NCI-H226 (cell line): ENCODE results near the gene DSTYK.
"Not testable (repeated sequence)": the region's sequence is repeated elsewhere in the genome, so short reads cannot be mapped to it uniquely, and the experiment has no call there.

Source experiments
- DNase-seq: peaks from one replicate; pipeline ENCODE4 v3.0.0-alpha.2; 2015

Gene DSTYK

DNA sequence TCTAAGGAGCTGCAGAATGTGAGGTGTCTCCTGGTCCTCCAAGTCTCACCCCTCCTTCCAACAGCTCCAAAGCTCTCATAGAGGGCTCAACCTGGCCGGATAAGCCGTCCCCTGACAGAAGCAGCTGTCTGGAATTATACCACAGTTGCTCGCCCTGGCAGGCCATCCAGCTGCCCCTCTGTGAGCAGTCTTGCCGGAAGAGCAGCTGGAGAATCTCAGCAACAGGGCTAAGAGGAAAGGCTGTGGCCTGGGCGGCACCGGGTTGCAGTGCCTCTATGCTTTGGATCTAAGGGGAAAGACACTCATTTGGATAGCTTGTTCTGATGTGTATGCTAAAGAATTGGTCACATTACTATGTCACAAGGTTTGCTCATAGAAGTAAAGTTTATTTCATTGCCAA is 28.6 kb upstream of the DSTYK start:
- no peak for DNase-seq

DNA sequence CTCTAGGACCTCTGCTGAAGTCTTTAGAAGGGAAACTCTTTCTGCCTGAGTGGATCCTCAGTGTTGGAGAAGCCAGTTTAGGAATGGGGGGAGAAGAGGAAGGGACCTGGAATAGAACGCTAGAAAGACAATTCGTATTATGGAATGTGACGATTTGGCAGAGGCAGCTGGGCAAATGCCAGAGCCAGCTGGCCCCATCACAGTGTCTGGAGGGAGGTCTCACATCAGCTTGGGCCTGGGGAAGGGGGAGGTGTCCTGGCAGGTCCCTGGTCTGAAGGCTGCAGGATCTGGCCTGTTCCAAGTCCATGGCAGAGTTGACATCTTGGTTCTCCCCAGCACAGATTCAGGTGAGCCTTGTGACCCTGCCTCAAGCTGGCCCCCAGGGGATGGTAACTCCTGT is 27.6 kb upstream of the DSTYK start:
- no peak for DNase-seq

DNA sequence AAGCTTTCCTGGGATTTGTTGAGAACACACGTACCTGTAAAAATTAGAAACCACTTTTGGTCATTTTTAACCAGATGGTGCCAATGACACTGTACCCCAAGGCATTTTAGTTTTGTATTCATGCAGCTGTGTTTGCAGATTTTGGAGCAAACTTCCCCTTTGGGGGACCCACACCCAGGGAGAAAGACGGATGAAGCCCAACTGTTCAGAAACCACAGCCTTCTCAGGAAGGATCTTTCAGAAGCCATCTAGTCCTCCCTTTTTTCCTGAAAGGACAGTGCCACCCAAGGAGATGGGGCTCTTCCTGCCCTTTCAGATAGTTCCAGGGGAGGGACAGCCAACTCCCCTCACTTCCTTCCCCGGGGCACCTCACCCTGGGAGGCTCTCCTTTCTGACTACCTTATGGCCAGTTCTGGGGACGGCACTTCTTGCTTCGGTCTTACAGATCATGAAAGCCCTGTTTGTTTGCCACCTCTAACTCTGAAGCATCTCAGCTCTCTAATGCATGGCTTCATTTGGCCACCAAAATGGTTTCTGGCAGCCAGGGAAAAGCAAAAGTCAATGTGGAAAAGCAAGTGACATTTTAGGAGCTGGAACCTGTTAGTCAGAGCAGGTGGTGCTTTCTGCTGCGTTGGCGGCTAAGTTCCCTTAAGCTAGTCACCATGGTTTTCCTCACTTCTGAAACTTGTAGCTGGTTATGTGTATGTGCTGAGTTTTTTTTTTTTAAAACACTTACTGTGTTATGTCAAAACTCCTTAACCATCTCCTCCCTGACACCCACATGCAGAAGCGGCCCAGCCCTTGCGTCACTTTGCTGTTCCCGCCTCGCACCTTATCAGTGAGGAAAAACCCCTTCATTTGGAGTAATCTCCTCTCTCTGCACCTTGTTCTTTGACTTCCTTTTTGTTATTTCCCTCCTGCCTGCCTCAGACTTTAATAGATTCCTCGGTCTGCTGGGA is 26.3 kb upstream of the DSTYK start:
- DNase-seq: no peak

GRCh38 chr1:205236951-205237475 is 25.5 kb upstream of the DSTYK start:
- DNase-seq: no peak

DNA sequence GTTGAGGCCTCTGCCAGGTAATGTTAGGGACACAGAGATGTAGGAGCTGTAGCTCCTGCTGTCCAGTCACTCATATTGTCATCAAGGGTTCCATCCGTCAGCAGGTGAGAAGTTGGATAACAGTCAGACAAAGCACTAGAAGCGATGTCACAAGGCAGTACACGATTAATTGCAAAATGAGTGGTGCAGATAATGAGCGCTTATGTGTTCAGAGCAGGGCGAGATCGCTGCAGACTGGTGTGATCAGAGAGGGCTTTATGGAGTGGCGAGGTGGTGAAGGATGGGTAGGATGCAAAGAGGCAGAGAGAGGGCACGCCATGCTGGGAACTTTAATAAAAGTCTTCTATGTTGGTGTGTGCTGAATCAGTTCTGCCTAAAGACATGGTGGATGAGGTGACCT is 25.0 kb upstream of the DSTYK start:
- no peak for DNase-seq

- no peak for DNase-seq
These were observed 24.4 kb upstream of the DSTYK start for GRCh38 chr1:205235951-205236350.

GRCh38 chr1:205233986-205234385 is 22.5 kb upstream of the DSTYK start:
- DNase-seq: not testable (repeated sequence)

GRCh38 chr1:205232945-205233397 is 21.5 kb upstream of the DSTYK start:
- no peak for DNase-seq

DNA sequence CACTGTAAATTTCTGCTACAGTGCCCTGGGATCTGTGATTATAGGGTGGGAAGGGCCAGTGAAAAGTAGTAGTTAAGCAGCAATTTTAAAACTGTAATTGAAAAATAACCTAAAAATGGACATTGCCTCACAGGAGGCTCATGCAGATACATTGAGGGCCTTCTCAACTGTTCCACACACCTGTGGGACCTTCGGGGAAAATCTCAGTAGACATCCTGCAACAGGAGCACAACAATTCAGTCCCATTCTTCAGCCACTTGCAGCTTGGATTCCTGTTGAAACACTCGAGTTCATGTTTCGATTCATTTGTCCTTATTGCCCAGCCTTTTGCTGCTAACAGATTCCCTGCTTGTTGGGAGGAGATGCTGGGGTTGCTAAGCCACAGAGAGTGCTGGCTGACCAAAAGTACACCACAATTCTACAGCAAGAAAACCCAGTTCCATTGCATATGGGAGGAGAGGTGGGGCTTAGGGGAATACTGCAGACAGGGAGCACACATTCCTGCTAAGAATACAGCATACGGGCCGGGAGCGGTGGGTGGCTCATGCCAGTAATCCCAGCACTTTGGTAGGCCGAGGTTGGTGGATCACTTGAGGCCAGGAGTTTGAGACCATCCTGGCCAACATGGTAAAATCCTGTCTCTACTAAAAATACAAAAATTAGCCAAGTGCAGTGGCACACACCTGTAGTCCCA is 20.8 kb upstream of the DSTYK start:
- DNase-seq: no peak

DNA sequence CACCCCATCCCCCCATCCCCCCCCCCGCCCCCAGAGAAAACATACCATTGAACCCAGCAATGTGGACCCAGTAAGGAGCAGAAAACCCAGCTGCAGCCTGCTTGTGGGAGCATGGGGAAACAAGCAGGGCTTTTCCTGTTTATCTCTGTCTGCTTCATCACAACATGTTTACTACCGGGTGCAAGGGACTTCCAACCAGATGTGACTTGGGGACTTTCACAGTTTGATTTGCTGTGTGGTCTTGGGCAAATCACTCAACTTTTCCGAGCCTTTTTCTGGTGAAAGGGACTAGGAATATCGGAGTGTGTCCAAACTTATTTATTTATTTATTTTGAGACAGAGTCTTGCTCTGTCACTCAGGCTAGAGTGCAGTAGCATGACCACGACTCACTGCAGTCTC is 19.5 kb upstream of the DSTYK start:
- DNase-seq: no peak

- no peak for DNase-seq
These were observed 18.6 kb upstream of the DSTYK start for GRCh38 chr1:205229916-205230700.

- peak; percentile 65 for DNase-seq
These were observed 17.9 kb upstream of the DSTYK start for GRCh38 chr1:205229399-205229871.

DNA sequence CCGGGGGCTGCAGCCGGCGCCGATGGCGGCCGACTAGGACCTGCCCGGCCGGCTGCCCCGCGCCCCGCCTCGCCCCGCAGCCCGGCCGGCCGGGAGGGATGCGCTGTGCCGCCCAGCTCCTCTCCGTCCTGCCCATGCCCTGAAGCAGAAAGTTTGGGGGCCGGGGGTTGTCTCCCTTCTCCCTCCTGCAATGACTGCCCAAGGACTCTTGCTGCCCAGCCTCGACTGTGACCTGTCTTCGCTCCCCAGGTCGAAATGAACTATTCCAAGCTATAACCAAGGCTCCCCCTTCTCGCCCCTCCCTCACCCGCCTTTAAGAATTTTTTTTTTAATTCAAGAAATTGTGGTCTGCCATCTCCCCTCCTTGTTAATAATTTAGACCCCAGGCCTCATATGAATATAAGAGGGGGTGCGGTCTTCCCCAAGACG is 16.6 kb upstream of the DSTYK start:
- no peak for DNase-seq

GRCh38 chr1:205227584-205228013 is 16.1 kb upstream of the DSTYK start, which contains the start of gene TMCC2:
Gene TMCC2, plus strand, starts transcription at chr1:205227946. Its CDS starts 619 bp downstream, at chr1:205228565.
- peak; percentile 87 for DNase-seq

DNA sequence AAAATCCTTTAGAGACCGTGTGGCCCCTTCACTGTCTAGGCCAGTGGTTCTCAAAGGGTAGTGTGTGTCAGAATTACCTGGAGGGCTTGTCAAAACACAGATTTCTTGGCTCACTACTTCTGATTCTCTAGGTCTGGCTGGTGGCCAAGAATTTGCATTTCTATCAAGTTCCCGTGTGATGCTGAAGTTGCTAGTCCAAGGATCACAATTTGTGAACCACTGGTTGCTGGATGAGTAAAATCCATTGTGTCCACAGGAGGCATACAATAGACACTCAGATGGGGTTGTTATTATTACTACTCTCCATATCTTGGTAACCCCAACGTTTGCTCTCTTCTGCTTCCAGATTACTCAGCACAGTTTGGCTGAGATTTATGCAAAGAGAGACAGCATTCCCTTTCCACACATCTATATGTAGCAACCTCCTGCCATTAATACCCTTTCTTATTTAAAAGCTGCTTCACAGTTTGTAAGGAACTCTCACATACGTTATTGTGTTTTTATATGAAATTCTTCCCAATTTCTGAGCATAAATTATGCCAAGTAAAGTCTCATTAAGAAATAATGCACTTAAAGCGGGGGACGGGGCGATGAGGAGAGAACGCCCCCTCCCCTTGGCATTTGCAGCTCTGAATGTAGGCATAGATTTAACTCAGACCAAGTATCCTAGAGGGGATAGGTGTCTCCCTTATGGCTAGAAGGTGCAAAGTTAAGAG is 15.5 kb upstream of the DSTYK start:
- peak; percentile 56 for DNase-seq

DNA sequence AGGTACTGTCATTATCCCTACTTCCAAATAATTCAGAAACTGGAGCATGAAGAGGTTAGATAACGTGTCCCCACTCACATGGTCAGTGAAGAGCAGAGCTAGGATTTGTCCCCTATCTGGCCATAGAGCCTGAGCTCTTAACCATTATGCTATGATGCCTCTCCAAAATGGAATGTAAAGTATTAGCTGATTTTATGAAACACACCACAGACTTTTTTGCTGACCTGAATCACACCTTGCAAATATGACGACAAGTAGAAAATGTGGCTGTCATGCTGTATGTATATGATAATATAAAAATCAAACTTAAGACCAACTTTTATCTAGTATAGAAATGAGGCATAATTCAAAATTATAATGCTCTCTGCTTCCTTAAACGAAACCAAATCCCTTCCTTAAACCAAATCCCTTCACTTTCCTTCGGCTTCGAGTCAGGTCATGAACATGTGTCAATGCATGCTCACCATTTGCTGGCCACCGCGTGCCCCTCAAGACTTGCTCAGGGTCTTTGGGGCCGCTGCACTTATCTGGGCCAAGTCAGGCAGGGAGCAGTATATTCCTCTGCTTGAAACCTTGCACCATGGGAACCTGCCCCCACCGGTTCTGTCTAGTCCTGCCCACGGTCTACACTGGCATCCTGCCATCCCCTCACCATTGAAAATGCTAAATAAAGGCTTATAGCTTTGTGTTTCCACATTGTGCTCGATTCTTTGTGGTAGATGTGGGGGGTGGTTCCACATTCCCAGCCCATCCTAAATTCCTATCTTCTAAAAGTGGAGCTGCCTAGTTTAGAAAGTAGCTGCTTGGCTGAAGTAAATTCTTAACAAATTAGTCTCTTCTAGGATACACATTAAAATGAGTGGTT is 14.6 kb upstream of the DSTYK start:
- DNase-seq: no peak

DNA sequence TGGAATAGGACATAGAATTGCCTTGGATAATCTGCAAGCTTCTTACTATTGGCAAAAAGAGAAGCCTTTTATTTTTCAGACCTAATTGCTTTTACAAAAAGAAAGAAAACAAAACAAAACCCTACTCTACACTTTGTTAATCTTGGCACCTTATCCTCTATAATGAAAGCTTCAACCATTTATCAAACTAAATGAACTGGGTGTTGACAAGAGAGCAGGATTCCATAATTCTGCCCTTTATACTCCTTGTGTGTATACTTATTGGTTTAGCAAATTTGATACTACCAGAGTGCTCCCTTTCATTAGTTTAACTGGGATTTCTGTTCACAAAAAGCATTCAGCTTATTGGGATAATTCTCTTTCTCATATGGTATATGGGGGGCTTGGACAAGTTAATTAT is 13.2 kb upstream of the DSTYK start:
- DNase-seq: no peak

- no peak for DNase-seq
These were observed 8.9 kb upstream of the DSTYK start for GRCh38 chr1:205220421-205220820.

DNA sequence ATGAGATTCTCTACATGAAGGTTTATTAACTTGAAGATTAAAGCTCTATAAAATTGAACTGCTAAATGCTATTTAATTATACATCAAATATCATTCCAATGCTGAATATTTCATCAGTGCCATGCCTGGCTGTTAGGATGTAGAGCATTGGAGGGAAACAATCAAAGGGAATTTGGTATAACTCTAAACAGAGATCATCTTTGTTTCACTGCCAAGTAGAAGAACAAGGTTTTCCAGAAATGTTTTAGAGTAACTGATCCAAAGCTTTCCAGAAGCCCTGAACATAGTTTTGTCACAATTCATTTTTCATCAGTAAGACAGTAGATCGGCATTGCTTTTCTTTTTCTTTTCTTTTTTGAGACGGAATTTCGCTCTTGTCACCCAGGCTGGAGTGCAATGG is 5.9 kb upstream of the DSTYK start:
- DNase-seq: no peak

DNA sequence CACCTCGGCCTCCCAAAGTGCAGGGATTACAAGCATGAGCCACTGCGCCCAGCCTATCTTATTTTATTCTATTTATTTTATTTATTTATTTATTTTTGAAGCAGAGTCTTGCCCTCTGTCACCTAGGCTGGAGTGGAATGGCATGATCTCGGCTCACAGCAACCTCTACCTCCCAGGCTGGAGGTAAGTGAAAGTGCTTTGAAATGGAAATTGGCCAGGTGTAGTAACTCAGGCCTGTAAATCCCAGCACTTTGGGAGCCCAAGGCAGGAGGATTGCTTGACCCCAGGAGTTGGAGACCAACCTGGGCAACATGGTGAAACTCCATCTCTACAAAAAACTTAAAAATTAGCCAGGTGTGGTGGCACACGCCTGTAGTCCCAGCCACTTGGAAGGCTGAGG is 5.1 kb upstream of the DSTYK start:
- DNase-seq: no peak

GRCh38 chr1:205214756-205215155 is 3.3 kb upstream of the DSTYK start:
- DNase-seq: no peak
